CD14-positive monocyte (primary cell): ENCODE measurements around the gene NOP9. TPM values are rescaled to one million over a fixed set of nuclear protein-coding genes. Genes with fewer than 3 reads are reported as not detected.
A peak's percentile ranks its signal among the peaks of the same experiment; 100 is the strongest.

Experiments
- DNase-seq, 3 donors: peaks; one replicate each; pipeline ENCODE4 v3.0.0-alpha.2; 2011 to 2022
- H2AFZ ChIP-seq: 2 replicates; pipeline ENCODE4 v1.6.0; 2012; ENCODE audit warnings: mild to moderate bottlenecking, low read depth, low read length, inconsistent platforms; ENCODE audit not compliant: insufficient read depth, poor library complexity, severe bottlenecking
- H3K27ac ChIP-seq, 2 donors: 1 replicate in 1 of 2; 2 replicates in 1 of 2; pipeline ENCODE4 v1.5.1; 2012 to 2013; ENCODE audit warnings: low read length in 2 of 2, control low read depth in 1 of 2, inconsistent platforms in 1 of 2, low read depth in 1 of 2, mild to moderate bottlenecking in 1 of 2
- H3K27me3 ChIP-seq, 2 donors: one replicate each; pipeline versions ENCODE4 v1.6.0 to v1.6.1; 2011 to 2013; ENCODE audit warnings: low read length in 2 of 2; ENCODE audit not compliant: control insufficient read depth in 2 of 2, insufficient read depth in 2 of 2
- H3K36me3 ChIP-seq, 2 donors: replicated peaks in 1 of 2; 1 replicate in 1 of 2; 2 replicates in 1 of 2; pipeline versions ENCODE4 v1.5.1 to v1.6.1; 2012 to 2013; ENCODE audit warnings: low read length in 2 of 2, control low read depth in 1 of 2, inconsistent platforms in 1 of 2, mild to moderate bottlenecking in 1 of 2; ENCODE audit not compliant: insufficient read depth in 2 of 2, control insufficient read depth in 1 of 2
- H3K4me1 ChIP-seq, 2 donors: 1 replicate in 1 of 2; 2 replicates in 1 of 2; pipeline versions ENCODE4 v1.5.1 to v1.6.1; 2012 to 2013; ENCODE audit warnings: low read length in 2 of 2, control low read depth in 1 of 2, inconsistent platforms in 1 of 2, mild to moderate bottlenecking in 1 of 2, moderate library complexity in 1 of 2; ENCODE audit not compliant: insufficient read depth in 2 of 2, control insufficient read depth in 1 of 2
- H3K4me2 ChIP-seq: replicated peaks from 2 replicates; pipeline ENCODE3; 2012; ENCODE audit warnings: low read length, moderate library complexity, mild to moderate bottlenecking; ENCODE audit not compliant: poor library complexity, severe bottlenecking; ENCODE audit errors: extremely low read depth
- H3K4me3 ChIP-seq, 3 experiments: fragments of 200-600 bp in 1 of 3; sonication (generic) in 1 of 3; replicated peaks in 1 of 3; 1 replicate in 2 of 3; 2 replicates in 1 of 3; pipeline ENCODE4 v1.5.1; 2011 to 2013; ENCODE audit warnings: low read length in 3 of 3, mild to moderate bottlenecking in 3 of 3, control low read depth in 2 of 3, low read depth in 2 of 3, inconsistent platforms in 1 of 3, moderate library complexity in 1 of 3
- H3K79me2 ChIP-seq: 2 replicates; pipeline ENCODE4 v1.6.0; 2012; ENCODE audit warnings: mild to moderate bottlenecking, control low read depth, inconsistent platforms, low read length, moderate library complexity; ENCODE audit not compliant: insufficient read depth
- H3K9ac ChIP-seq: 2 replicates; pipeline ENCODE4 v1.6.0; 2017; ENCODE audit warnings: low read length, mild to moderate bottlenecking; ENCODE audit not compliant: insufficient read depth, poor library complexity, severe bottlenecking
- H3K9me3 ChIP-seq, 2 donors: replicated peaks in 1 of 2; 1 replicate in 1 of 2; 2 replicates in 1 of 2; pipeline versions ENCODE4 v1.5.1 to v1.6.1; 2012 to 2013; ENCODE audit warnings: low read length in 2 of 2, control low read depth in 1 of 2; ENCODE audit not compliant: control insufficient read depth in 1 of 2, insufficient read depth in 1 of 2
- H4K20me1 ChIP-seq: 2 replicates; pipeline ENCODE4 v1.6.0; 2012; ENCODE audit warnings: mild to moderate bottlenecking, low read length, control low read depth, moderate library complexity; ENCODE audit not compliant: insufficient read depth
- H3K27ac Mint-ChIP-seq, 7 donors: one replicate each; pipeline ENCODE4 v1.8.0; 2020; ENCODE audit warnings: mild to moderate bottlenecking in 7 of 7, mixed read lengths in 7 of 7, moderate library complexity in 6 of 7, inconsistent platforms in 2 of 7
- H3K27me3 Mint-ChIP-seq, 3 donors: one replicate each; pipeline ENCODE4 v1.8.0; 2021 to 2022; ENCODE audit warnings: low read depth in 3 of 3, mild to moderate bottlenecking in 3 of 3, mixed read lengths in 3 of 3, moderate library complexity in 3 of 3, inconsistent platforms in 1 of 3
- H3K36me3 Mint-ChIP-seq, 2 donors: one replicate each; pipeline ENCODE4 v1.8.0; 2020; ENCODE audit warnings: mixed read lengths in 2 of 2, inconsistent platforms in 1 of 2, mild to moderate bottlenecking in 1 of 2
- H3K4me1 Mint-ChIP-seq: one replicate; pipeline ENCODE4 v1.8.0; 2020; ENCODE audit warnings: mild to moderate bottlenecking, mixed read lengths
- H3K4me3 Mint-ChIP-seq, 2 donors: one replicate each; pipeline ENCODE4 v1.8.0; 2020; ENCODE audit warnings: mild to moderate bottlenecking in 2 of 2, mixed read lengths in 2 of 2, moderate library complexity in 1 of 2
- H3K9me3 Mint-ChIP-seq, 7 donors: one replicate each; pipeline ENCODE4 v1.8.0; 2020 to 2022; ENCODE audit warnings: mixed read lengths in 7 of 7, mild to moderate bottlenecking in 6 of 7, moderate library complexity in 6 of 7, inconsistent platforms in 2 of 7
- WGBS: methylation state at CpG from one replicate; pipeline ENCODE4 v1.1.5; 2013; ENCODE audit warnings: missing lambda C conversion rate; ENCODE audit not compliant: insufficient coverage; 5-methylcytosine and 5-hydroxymethylcytosine counted together
- intact Hi-C, 2 donors: fragments of 100-400 bp; cut with micrococcal nuclease; formaldehyde crosslinking; loops; one replicate each; pipeline versions ENCODE4 v1.15.0 to v1.15.1; 2023
- polyA plus RNA-seq, 3 donors: library from polyadenylated mRNA; depleted of rRNA in 1 of 3; unstranded in 2 of 3; stranded (reverse) in 1 of 3; fragments of 300-500 nt in 2 of 3; fragments of >200 nt in 1 of 3; fragmentation: Illumina TruSeq in 2 of 3; gene quantifications; 1 replicate in 2 of 3; 2 replicates in 1 of 3; pipeline ENCODE4 v1.2.3, GENCODE V29; 2012 to 2021
- TF ChIP-seq, protein P1 (sequence below): fragments of 200-600 bp; IDR thresholded peaks from one replicate; pipeline ENCODE4 v1.8.0; 2022; ENCODE audit warnings: antibody characterized with exemption, mild to moderate bottlenecking

NOP9 gene
- polyA plus RNA-seq, 3 donors: 1.2 to 16.6 (median 1.3) TPM

DNA sequence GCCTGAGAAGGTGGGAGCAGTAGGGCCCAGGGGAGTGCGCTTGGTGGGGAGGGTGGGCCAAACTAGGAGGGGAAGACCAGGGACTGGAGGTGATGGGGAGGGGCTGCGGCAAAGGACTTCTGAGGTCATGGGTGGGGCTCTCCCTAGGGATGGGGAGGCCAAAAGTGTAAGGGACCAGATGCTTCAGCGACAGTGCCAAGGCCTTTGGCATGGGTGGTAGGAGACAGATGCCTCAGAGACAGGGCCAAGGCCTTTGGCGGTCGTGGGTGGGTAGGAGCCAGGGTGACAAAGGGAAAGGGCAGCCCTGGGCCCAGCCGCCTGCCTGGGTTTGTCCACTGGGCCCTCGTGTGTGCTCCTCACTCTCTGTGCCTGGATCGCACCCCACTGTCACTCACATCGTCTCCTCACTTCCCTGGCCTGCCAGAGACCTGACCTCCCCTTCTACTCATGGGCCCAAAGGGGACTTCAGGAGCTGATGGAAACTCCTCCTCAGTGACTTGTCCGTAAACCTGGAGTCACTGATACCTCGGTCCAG lies 15.1 kb upstream of the NOP9 start:
- peaks cover 5% of the 10 kb centered on the region in 2 donors for H3K36me3 ChIP-seq
- Mint-ChIP-seq H3K27me3 (peaks cover 0 to 3% (median 1%) of the 10 kb centered on the region in 3 donors), H3K4me1 (peaks cover 43% of the 10 kb centered on the region), H3K36me3 (peaks cover 15 to 16% of the 10 kb centered on the region in 2 donors), H3K9me3 (peaks cover 0 to 3% (median 0%) of the 10 kb centered on the region in 7 donors), H3K27ac (peak overlapping the region in 1 of 7 donors; percentile 64), H3K4me3 (no peak overlapping the region)
- H4K20me1 ChIP-seq: no peaks in the 10 kb centered on the region
- no peak overlapping the region for H2AFZ ChIP-seq
- no peak overlapping the region for H3K4me2 ChIP-seq
- 97% methylated on average over 8 of the region's 11 CpGs for WGBS
- H3K27ac ChIP-seq: no peak overlapping the region
- H3K4me3 ChIP-seq: no peak overlapping the region
- no peaks in the 10 kb centered on the region for H3K9me3 ChIP-seq
- TF ChIP-seq, protein P1, sequence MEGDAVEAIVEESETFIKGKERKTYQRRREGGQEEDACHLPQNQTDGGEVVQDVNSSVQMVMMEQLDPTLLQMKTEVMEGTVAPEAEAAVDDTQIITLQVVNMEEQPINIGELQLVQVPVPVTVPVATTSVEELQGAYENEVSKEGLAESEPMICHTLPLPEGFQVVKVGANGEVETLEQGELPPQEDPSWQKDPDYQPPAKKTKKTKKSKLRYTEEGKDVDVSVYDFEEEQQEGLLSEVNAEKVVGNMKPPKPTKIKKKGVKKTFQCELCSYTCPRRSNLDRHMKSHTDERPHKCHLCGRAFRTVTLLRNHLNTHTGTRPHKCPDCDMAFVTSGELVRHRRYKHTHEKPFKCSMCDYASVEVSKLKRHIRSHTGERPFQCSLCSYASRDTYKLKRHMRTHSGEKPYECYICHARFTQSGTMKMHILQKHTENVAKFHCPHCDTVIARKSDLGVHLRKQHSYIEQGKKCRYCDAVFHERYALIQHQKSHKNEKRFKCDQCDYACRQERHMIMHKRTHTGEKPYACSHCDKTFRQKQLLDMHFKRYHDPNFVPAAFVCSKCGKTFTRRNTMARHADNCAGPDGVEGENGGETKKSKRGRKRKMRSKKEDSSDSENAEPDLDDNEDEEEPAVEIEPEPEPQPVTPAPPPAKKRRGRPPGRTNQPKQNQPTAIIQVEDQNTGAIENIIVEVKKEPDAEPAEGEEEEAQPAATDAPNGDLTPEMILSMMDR: no peak
- no peaks in the 10 kb centered on the region for H3K27me3 ChIP-seq
- intact Hi-C loops: no loop called here
- no peak for DNase-seq
- peaks cover 33 to 34% of the 10 kb centered on the region in 2 donors for H3K4me1 ChIP-seq
- peaks cover 27% of the 10 kb centered on the region for H3K79me2 ChIP-seq
- no peak overlapping the region for H3K9ac ChIP-seq

DNA sequence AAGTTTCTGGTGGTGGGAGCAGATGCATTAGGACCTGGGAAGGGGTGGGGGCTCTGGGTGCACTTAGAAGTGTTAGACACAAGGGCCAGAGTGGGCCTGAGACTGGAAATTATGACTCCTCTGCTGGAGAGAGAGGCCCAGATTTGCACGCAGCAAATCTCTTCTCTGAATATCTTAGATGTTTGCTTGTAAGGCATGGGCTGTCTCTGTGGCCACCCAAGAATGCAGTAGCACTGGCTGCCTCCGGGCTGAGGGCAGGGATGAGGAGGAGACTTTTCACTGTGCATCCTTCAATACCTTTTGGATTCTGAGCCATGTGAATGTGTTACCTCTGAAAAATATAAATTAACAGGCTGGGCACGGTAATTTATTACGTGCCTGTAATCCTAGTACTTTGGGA lies 14.3 kb upstream of the NOP9 start:
- H3K4me1 Mint-ChIP-seq: peaks cover 35% of the 10 kb centered on the region
- no peak overlapping the region for H3K4me3 ChIP-seq
- H3K36me3 ChIP-seq: peaks cover 13% of the 10 kb centered on the region in 2 donors
- no peaks in the 10 kb centered on the region for H4K20me1 ChIP-seq
- no peak overlapping the region for H2AFZ ChIP-seq
- no peak overlapping the region for H3K4me2 ChIP-seq
- intact Hi-C loops: no loop called here
- H3K4me1 ChIP-seq: peaks cover 25 to 26% of the 10 kb centered on the region in 2 donors
- H3K27me3 Mint-ChIP-seq: peaks cover 0 to 3% (median 1%) of the 10 kb centered on the region in 3 donors
- H3K9me3 Mint-ChIP-seq: peaks cover 0 to 3% (median 0%) of the 10 kb centered on the region in 7 donors
- peaks cover 20% of the 10 kb centered on the region for H3K79me2 ChIP-seq
- DNase-seq: no peak
- TF ChIP-seq, protein P1: no peak
- no peaks in the 10 kb centered on the region for H3K9me3 ChIP-seq
- no peak overlapping the region for H3K4me3 Mint-ChIP-seq
- H3K36me3 Mint-ChIP-seq: peaks cover 21 to 24% of the 10 kb centered on the region in 2 donors
- H3K27me3 ChIP-seq: no peaks in the 10 kb centered on the region
- H3K27ac ChIP-seq: no peak overlapping the region
- H3K9ac ChIP-seq: no peak overlapping the region
- H3K27ac Mint-ChIP-seq: peak overlapping the region in 1 of 7 donors; percentile 37
- 100% methylated on average over 3 of the region's 4 CpGs for WGBS
